HG03354 (cell line): ENCODE results near the gene ITGAX.

Experiments
- ATAC-seq: cut with Tn5 transposase; IDR thresholded peaks from one replicate; pipeline ENCODE4 v1.9.1; 2021; ENCODE audit warnings: mild to moderate bottlenecking; ENCODE audit not compliant: unreplicated experiment, poor library complexity, severe bottlenecking

The ITGAX gene

DNA sequence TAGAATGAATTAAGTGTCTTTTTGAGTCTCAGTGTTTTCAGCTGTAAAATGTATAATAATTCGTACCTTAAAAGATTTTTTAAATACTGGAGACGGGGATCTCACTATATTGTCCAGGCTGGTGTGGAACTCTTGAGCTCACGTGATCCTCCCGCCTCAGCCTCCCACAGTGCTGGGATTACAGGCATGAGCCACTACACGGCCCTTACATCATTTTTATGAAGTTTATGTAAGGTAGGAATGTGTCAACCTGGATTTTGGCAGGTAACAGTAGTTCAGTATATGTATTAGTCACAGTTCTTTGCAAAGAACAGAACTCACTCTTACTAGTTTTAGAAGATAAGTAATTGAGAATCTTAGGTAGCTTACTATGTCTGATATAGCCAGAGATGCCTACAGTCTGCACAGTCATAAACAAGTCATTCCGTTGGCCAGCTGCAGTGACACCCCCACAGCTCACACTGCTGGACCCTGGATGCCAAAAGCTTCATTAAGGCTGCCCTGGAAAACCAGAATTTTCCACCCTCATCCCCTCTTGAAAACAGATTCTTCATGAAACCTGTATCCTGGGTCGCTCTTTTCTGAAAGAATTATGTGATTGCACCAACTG lies 73.8 kb downstream of the ITGAX start:
- no peak for ATAC-seq

DNA sequence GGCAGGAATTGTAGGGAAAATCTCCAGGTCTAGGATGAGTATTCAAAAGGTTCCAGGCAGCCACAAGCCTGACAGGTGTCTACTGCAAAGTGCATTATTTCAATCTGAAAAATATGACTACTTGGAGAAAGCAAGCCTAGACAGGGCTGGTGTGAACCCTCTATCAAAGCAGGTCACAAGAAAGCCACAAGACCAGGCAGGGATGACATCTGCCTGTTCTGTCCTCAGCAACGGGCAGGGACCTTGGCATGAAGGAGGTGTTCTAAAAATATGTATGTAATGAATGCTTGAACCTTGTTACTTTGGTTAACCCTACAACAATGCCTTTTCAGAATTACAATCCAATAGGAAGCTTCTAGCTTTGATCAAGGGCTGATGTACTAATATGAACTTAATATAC lies 74.3 kb downstream of the ITGAX start:
- ATAC-seq = no peak

DNA sequence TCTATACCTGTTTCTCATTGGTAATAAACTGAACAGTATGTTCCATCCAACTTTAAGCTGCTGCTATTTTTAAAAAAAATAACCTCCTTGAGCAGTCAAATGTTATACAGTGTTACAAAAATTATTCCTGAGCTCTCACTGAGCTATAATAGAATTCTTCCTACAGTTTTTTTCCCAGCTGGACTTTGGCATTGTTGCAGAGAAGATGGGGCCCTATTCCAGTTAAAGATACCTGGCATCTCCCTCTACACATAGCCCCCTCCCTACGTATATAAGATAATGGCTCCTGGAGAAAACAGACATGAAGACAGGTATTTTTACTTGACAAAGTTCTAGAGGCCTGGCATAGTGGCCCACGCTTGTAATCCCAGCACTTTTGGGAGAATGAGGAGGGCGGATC lies 74.8 kb downstream of the ITGAX start:
- no peak for ATAC-seq

DNA sequence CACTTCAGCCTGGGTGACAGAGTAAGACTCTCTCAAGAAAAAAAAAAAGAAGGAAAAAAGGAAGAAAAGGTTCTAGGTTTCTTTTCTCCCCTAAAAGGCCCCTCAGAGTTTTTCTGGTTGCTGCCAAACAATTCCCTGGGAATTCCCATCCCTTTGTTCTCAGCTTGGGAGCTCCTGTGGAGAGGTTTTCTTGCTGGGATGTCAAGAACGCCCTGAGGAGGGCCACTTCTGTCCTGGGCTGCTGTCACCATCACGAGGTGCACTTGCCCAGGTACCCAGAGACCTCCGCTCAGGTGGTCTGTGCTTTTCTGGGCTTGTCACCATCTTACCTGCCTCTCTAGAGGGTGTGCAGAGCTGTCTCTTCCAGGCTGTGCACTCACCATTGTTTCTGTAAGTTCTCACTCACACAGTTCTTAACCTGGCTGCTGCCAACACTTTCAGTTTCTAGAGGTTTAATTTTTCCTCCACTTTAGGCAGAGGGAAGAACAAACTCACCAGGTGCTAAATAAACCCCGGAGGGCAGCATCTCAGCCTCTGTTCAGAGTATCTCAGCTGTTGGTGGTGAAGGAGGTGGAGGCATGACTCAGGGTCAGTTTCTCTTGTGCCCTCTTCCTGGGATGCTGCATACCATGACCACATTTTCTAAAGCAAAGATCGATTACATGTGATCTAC lies 75.5 kb downstream of the ITGAX start:
- ATAC-seq = no peak
